ENCODE results near the gene GRAMD4. TPM values are rescaled to one million over a fixed set of nuclear protein-coding genes. Genes with fewer than 3 reads are reported as not detected.

The GRAMD4 gene
- total RNA-seq, 1 experiment from 2014 or later: 25.3 TPM

GRCh38 chr22:46655861-46656608 lies 35.8 kb downstream of the GRAMD4 start:
- CTCF ChIA-PET: no interaction called here

GRCh38 chr22:46656856-46657654 lies 36.9 kb downstream of the GRAMD4 start:
- TF ChIP-seq CTCF (conservative IDR thresholded peaks at IDR 0.05; ENCODE audit: low read depth, low read length) (no peak), EZH2 (IDR thresholded peaks at IDR 0.05; ENCODE audit: low read length, unreplicated experiment) (no peak), EZH2phosphoT487 (IDR thresholded peaks at IDR 0.05; ENCODE audit: borderline replicate concordance, low read length) (no peak)
- ATAC-seq (no peak), DNase-seq (no peak)
- intact Hi-C loops (cut with micrococcal nuclease): loop anchor here (5.0 kb wide), 1 partner anchor 95 kb away; no protein-coding TSS in a partner anchor
- no peaks in the 10 kb centered on the region for H3F3A ChIP-seq (ENCODE audit: low read length, unreplicated experiment)
- BruUV-seq (replicated peaks): no TSS peak
- no peaks in the 10 kb centered on the region for H3K9me3 ChIP-seq (ENCODE audit: low read length)
- no peaks in the 10 kb centered on the region for H4K20me1 ChIP-seq (ENCODE audit: low read length)
- no peak overlapping the region for H3K4me2 ChIP-seq (ENCODE audit: low read length)
- H3K36me3 ChIP-seq (ENCODE audit: low read depth, low read length): no peaks in the 10 kb centered on the region
- H3K4me1 ChIP-seq (ENCODE audit: insufficient read depth, low read length): peaks cover 30% of the 10 kb centered on the region
- H3K9me2 ChIP-seq (replicated peaks; ENCODE audit: low read length): no peaks in the 10 kb centered on the region
- no peaks in the 10 kb centered on the region for H3K27me3 ChIP-seq (ENCODE audit: low read length)
- H3K9ac ChIP-seq (ENCODE audit: low read length): no peak overlapping the region
- CTCF ChIA-PET: no interaction called here
- no peak overlapping the region for H3K4me3 ChIP-seq (ENCODE audit: low read length)
- no peak overlapping the region for H2AFZ ChIP-seq (ENCODE audit: low read length)
- POLR2A ChIA-PET (ENCODE audit: unreplicated experiment): no interaction called here
- H3K79me2 ChIP-seq (ENCODE audit: low read length): no peaks in the 10 kb centered on the region
- no peak overlapping the region for H3K27ac ChIP-seq (ENCODE audit: low read length)

More at GRCh38 chr22:46655861-46656608, 35.8 kb downstream of the GRAMD4 start:
- H4K20me1 ChIP-seq (ENCODE audit: low read length): no peaks in the 10 kb centered on the region
- no peak overlapping the region for H2AFZ ChIP-seq (ENCODE audit: low read length)
- H3K79me2 ChIP-seq (ENCODE audit: low read length): no peaks in the 10 kb centered on the region
- POLR2A ChIA-PET (ENCODE audit: unreplicated experiment): no interaction called here
- no peak overlapping the region for H3K4me2 ChIP-seq (ENCODE audit: low read length)
- intact Hi-C loops (cut with micrococcal nuclease): loop anchor here (5.0 kb wide), 1 partner anchor 94 kb away; no protein-coding TSS in a partner anchor
- no peaks in the 10 kb centered on the region for H3K9me2 ChIP-seq (replicated peaks; ENCODE audit: low read length)
- peaks cover 22% of the 10 kb centered on the region for H3K4me1 ChIP-seq (ENCODE audit: insufficient read depth, low read length)
- TF ChIP-seq EZH2phosphoT487 (IDR thresholded peaks at IDR 0.05; ENCODE audit: borderline replicate concordance, low read length) (no peak), EZH2 (IDR thresholded peaks at IDR 0.05; ENCODE audit: low read length, unreplicated experiment) (no peak), CTCF (conservative IDR thresholded peaks at IDR 0.05; ENCODE audit: low read depth, low read length) (no peak)
- DNase-seq (no peak), ATAC-seq (no peak)
- H3K4me3 ChIP-seq (ENCODE audit: low read length): no peak overlapping the region
- H3K9ac ChIP-seq (ENCODE audit: low read length): no peak overlapping the region
- no peaks in the 10 kb centered on the region for H3K27me3 ChIP-seq (ENCODE audit: low read length)
- H3K9me3 ChIP-seq (ENCODE audit: low read length): no peaks in the 10 kb centered on the region
- no peak overlapping the region for H3K27ac ChIP-seq (ENCODE audit: low read length)
- no TSS peak for BruUV-seq (replicated peaks)
- H3K36me3 ChIP-seq (ENCODE audit: low read depth, low read length): no peaks in the 10 kb centered on the region
- H3F3A ChIP-seq (ENCODE audit: low read length, unreplicated experiment): no peaks in the 10 kb centered on the region

- Histone ChIP-seq H3K9me3 (ENCODE audit: low read length) (no peaks in the 10 kb centered on the region), H3K27ac (ENCODE audit: low read length) (no peak overlapping the region)
These were observed 37.4 kb downstream of the GRAMD4 start for GRCh38 chr22:46657655-46657953.

More at GRCh38 chr22:46657655-46657953, 37.4 kb downstream of the GRAMD4 start:
- no peaks in the 10 kb centered on the region for H3K9me2 ChIP-seq (replicated peaks; ENCODE audit: low read length)
- BruUV-seq (replicated peaks): no TSS peak
- peaks cover 31% of the 10 kb centered on the region for H3K4me1 ChIP-seq (ENCODE audit: insufficient read depth, low read length)
- no peak overlapping the region for H2AFZ ChIP-seq (ENCODE audit: low read length)
- H3K36me3 ChIP-seq (ENCODE audit: low read depth, low read length): no peaks in the 10 kb centered on the region
- H3K27me3 ChIP-seq (ENCODE audit: low read length): no peaks in the 10 kb centered on the region
- DNase-seq: no peak
- no peak for ATAC-seq
- no peak overlapping the region for H3K4me2 ChIP-seq (ENCODE audit: low read length)
- no peak overlapping the region for H3K4me3 ChIP-seq (ENCODE audit: low read length)
- ChIA-PET POLR2A (ENCODE audit: unreplicated experiment) (no interaction called here), CTCF (no interaction called here)
- H3K79me2 ChIP-seq (ENCODE audit: low read length): no peaks in the 10 kb centered on the region
- TF ChIP-seq CTCF (conservative IDR thresholded peaks at IDR 0.05; ENCODE audit: low read depth, low read length) (no peak), EZH2 (IDR thresholded peaks at IDR 0.05; ENCODE audit: low read length, unreplicated experiment) (no peak), EZH2phosphoT487 (IDR thresholded peaks at IDR 0.05; ENCODE audit: borderline replicate concordance, low read length) (no peak)
- no peaks in the 10 kb centered on the region for H4K20me1 ChIP-seq (ENCODE audit: low read length)
- intact Hi-C loops (cut with micrococcal nuclease): loop anchor here (5.0 kb wide), 1 partner anchor 95 kb away; no protein-coding TSS in a partner anchor
- H3K9ac ChIP-seq (ENCODE audit: low read length): no peak overlapping the region
- no peaks in the 10 kb centered on the region for H3F3A ChIP-seq (ENCODE audit: low read length, unreplicated experiment)
